OCI-LY3 (cell line): ENCODE data around the gene B4GALT1.

Source experiments
- CTCF ChIP-seq: fragments of 200-600, 300-600 bp; sonication (generic); IDR thresholded peaks from 2 replicates; pipeline ENCODE4 v1.5.1; 2014; ENCODE audit warnings: antibody characterized with exemption, low read length, low read depth
- EZH2phosphoT487 ChIP-seq: fragments of 200-600 bp; shearing (Covaris generic); IDR thresholded peaks from 2 replicates; pipeline ENCODE4 v1.6.1; 2018; ENCODE audit warnings: antibody characterized with exemption, mixed run types, low read depth

GRCh38 chr9:33192493-33193255, 25.5 kb upstream of the B4GALT1 start:
- TF ChIP-seq CTCF (no peak), EZH2phosphoT487 (no peak)
